ENCODE measurements around the gene TRAF2. TPM values are rescaled to one million over a fixed set of nuclear protein-coding genes. Genes with fewer than 3 reads are reported as not detected.

The TRAF2 gene
- total and polyA plus RNA-seq, 2 of the 4 experiments (the other 2 are of a cell fraction): 6.6 to 12.0 TPM

DNA sequence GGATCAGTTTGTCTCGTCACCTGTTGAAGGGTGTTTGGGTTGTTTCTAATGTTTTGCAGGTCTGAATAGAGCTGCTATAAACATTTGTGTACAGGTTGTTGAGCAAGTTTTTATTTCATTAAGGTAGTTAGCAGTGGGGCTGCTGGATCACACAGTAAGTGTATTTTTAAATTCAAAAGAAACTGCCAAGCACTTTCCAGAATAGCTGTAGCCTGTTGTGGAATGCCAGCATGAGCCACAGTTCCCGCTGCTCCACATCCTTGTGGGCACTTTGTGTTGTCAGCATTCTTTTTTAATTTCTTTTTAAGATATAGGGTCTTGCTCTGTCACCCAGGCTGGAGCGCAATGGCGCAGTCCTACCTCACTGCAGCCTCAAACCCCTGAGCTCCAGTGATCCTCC, 43.7 kb downstream of the TRAF2 start:
- Histone ChIP-seq H3K36me3 (ENCODE audit: control insufficient read depth, insufficient read depth, low read length) (peaks cover 6% of the 10 kb centered on the region; the same call in 1 of the 2 replicates), H4K20me1 (ENCODE audit: insufficient read depth, low read length) (no peaks in the 10 kb centered on the region), H3K14ac (replicated peaks; ENCODE audit: low read depth, low read length) (no peak overlapping the region), H2AK5ac (ENCODE audit: low read depth, low read length) (no peak overlapping the region), H3K4ac (ENCODE audit: low read depth, low read length) (no peak overlapping the region), H3K4me2 (ENCODE audit: low read depth, low read length) (no peak overlapping the region), H3K9me3 (ENCODE audit: control insufficient read depth, insufficient read depth, low read length) (no peaks in the 10 kb centered on the region), H2AFZ (replicated peaks; ENCODE audit: low read length, poor library complexity) (no peak overlapping the region), H2BK5ac (ENCODE audit: low read depth, low read length, poor library complexity, severe bottlenecking) (no peak overlapping the region), H4K8ac (ENCODE audit: low read depth in 2 of 2, low read length in 2 of 2) (no peak overlapping the region), H3K18ac (ENCODE audit: low read depth, low read length) (no peak overlapping the region), H3K4me3 (ENCODE audit: insufficient read depth, low read depth, low read length) (no peak overlapping the region), H3K9me1 (ENCODE audit: insufficient read depth, low read length) (no peaks in the 10 kb centered on the region; the same call in 1 of the 2 replicates), H2AK9ac (replicated peaks; ENCODE audit: low read depth, low read length, poor library complexity) (no peak overlapping the region), H3K56ac (ENCODE audit: extremely low read depth, insufficient read depth, low read length) (no peak overlapping the region), H3K23ac (ENCODE audit: low read depth, low read length) (no peak overlapping the region), H2BK20ac (ENCODE audit: low read depth, low read length) (no peak overlapping the region), H3K27me3 (ENCODE audit: control insufficient read depth, insufficient read depth, low read length) (no peaks in the 10 kb centered on the region), H2BK15ac (ENCODE audit: low read depth, low read length) (no peak overlapping the region), H3K4me1 (ENCODE audit: control insufficient read depth, insufficient read depth, low read length) (no peaks in the 10 kb centered on the region), H3K9ac (ENCODE audit: low read depth, low read length) (no peak overlapping the region), H3K27ac (ENCODE audit: insufficient read depth, low read length) (no peak overlapping the region), H4K5ac (ENCODE audit: low read depth, low read length) (no peak overlapping the region), H2BK120ac (ENCODE audit: low read depth, low read length) (no peak overlapping the region), H4K91ac (ENCODE audit: insufficient read depth, low read depth, low read length) (no peak overlapping the region), H3K79me1 (ENCODE audit: low read depth in 1 of 2, low read length in 2 of 2) (peaks cover 4 to 8% of the 10 kb centered on the region in 2 experiments; a peak in 2 of 4 replicates)
- no TSS peak for BruUV-seq (replicated peaks)
- in situ Hi-C loops (cut with MboI; ENCODE audit: low sequenced_read_pairs) (no loop called here), intact Hi-C loops (cut with micrococcal nuclease) (no loop called here), dilution Hi-C loops (cut with HindIII; ENCODE audit: low sequenced_read_pairs, unreplicated experiment) (no loop called here)
- TF ChIP-seq MAZ (IDR thresholded peaks at IDR 0.05; ENCODE audit: borderline replicate concordance, low read depth, low read length) (no peak), RFX5 (IDR thresholded peaks at IDR 0.05; ENCODE audit: low read depth, low read length) (no peak), RCOR1 (IDR thresholded peaks at IDR 0.05; ENCODE audit: insufficient replicate concordance, low read length) (no peak), SMC3 (IDR thresholded peaks at IDR 0.05; ENCODE audit: low read depth, low read length) (no peak), BHLHE40 (IDR thresholded peaks at IDR 0.05; ENCODE audit: low read depth, low read length) (no peak), CEBPB (IDR thresholded peaks at IDR 0.05; ENCODE audit: low read depth, low read length) (no peak), MAFK (IDR thresholded peaks at IDR 0.05; ENCODE audit: low read depth, low read length) (no peak), RAD21 (IDR thresholded peaks at IDR 0.05; ENCODE audit: low read length) (no peak), MXI1 (IDR thresholded peaks at IDR 0.05; ENCODE audit: borderline replicate concordance, low read depth, low read length) (no peak), POLR2A (IDR thresholded peaks at IDR 0.05; ENCODE audit: low read depth, low read length) (no peak), CHD1 (IDR thresholded peaks at IDR 0.05; ENCODE audit: low read depth, low read length) (no peak), NFE2L2 (IDR thresholded peaks at IDR 0.05; ENCODE audit: low read depth, low read length) (no peak), FOS (IDR thresholded peaks at IDR 0.05; ENCODE audit: low read depth, low read length) (no peak)
- TF ChIP-seq, protein P1, sequence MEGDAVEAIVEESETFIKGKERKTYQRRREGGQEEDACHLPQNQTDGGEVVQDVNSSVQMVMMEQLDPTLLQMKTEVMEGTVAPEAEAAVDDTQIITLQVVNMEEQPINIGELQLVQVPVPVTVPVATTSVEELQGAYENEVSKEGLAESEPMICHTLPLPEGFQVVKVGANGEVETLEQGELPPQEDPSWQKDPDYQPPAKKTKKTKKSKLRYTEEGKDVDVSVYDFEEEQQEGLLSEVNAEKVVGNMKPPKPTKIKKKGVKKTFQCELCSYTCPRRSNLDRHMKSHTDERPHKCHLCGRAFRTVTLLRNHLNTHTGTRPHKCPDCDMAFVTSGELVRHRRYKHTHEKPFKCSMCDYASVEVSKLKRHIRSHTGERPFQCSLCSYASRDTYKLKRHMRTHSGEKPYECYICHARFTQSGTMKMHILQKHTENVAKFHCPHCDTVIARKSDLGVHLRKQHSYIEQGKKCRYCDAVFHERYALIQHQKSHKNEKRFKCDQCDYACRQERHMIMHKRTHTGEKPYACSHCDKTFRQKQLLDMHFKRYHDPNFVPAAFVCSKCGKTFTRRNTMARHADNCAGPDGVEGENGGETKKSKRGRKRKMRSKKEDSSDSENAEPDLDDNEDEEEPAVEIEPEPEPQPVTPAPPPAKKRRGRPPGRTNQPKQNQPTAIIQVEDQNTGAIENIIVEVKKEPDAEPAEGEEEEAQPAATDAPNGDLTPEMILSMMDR (conservative IDR thresholded peaks at IDR 0.05; ENCODE audit: low read depth, low read length): no peak
- TF ChIP-seq, protein P2, sequence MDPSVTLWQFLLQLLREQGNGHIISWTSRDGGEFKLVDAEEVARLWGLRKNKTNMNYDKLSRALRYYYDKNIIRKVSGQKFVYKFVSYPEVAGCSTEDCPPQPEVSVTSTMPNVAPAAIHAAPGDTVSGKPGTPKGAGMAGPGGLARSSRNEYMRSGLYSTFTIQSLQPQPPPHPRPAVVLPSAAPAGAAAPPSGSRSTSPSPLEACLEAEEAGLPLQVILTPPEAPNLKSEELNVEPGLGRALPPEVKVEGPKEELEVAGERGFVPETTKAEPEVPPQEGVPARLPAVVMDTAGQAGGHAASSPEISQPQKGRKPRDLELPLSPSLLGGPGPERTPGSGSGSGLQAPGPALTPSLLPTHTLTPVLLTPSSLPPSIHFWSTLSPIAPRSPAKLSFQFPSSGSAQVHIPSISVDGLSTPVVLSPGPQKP (IDR thresholded peaks at IDR 0.05; ENCODE audit: borderline replicate concordance, low read depth, low read length): no peak
- TF ChIP-seq, protein P3, sequence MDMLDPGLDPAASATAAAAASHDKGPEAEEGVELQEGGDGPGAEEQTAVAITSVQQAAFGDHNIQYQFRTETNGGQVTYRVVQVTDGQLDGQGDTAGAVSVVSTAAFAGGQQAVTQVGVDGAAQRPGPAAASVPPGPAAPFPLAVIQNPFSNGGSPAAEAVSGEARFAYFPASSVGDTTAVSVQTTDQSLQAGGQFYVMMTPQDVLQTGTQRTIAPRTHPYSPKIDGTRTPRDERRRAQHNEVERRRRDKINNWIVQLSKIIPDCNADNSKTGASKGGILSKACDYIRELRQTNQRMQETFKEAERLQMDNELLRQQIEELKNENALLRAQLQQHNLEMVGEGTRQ (IDR thresholded peaks at IDR 0.05; ENCODE audit: low read depth, low read length): no peak
- DNase-seq (no peak), ATAC-seq (ENCODE audit: low read depth) (no peak)
- no CpG with 5 or more reads among the region's 4 CpGs for WGBS, 2 experiments (ENCODE audit: extremely low coverage in 2 of 2, insufficient read length in 1 of 2)
- ChIA-PET CTCF (interaction anchor here (0.9 kb wide), 1 partner anchor 100 kb away, joined by 3 read pairs; no protein-coding TSS in a partner anchor), POLR2A (ENCODE audit: unreplicated experiment) (no interaction called here)
